Fibroblast of lung (primary cell): Measurements from ENCODE around the gene MAN1A1. TPM values are rescaled to one million over a fixed set of nuclear protein-coding genes. Genes with fewer than 3 reads are reported as not detected.
A peak's percentile ranks its signal among the peaks of the same experiment; 100 is the strongest.

ENCODE experiments used
- DNase-seq, 2 donors: peaks; one replicate each; pipeline versions ENCODE4 v3.0.0 to v3.0.0-alpha.2; 2010; ENCODE audit warnings: low read depth in 2 of 2
- H2AFZ ChIP-seq: 2 replicates; pipeline ENCODE4 v1.5.1; 2012; ENCODE audit warnings: low read length, control low read depth, inconsistent platforms
- H3K27ac ChIP-seq: 2 replicates; pipeline ENCODE4 v1.5.1; 2011; ENCODE audit warnings: low read length, control low read depth; ENCODE audit not compliant: insufficient read depth
- H3K27me3 ChIP-seq: 2 replicates; pipeline ENCODE4 v1.5.1; 2011; ENCODE audit warnings: mild to moderate bottlenecking, low read length; ENCODE audit not compliant: control insufficient read depth, insufficient read depth
- H3K36me3 ChIP-seq: 2 replicates; pipeline ENCODE4 v1.5.1; 2011; ENCODE audit warnings: low read length; ENCODE audit not compliant: control insufficient read depth, insufficient read depth
- H3K4me1 ChIP-seq: 2 replicates; pipeline ENCODE4 v1.5.1; 2011; ENCODE audit warnings: low read length; ENCODE audit not compliant: control insufficient read depth, insufficient read depth; ENCODE audit errors: extremely low read depth
- H3K4me2 ChIP-seq: 2 replicates; pipeline ENCODE4 v1.5.1; 2011; ENCODE audit warnings: low read length, control low read depth; ENCODE audit not compliant: insufficient read depth; ENCODE audit errors: extremely low read depth
- H3K4me3 ChIP-seq, 4 experiments: fragments of 200-600 bp in 1 of 4; sonication (generic) in 1 of 4; replicated peaks in 1 of 4; 2 replicates each; pipeline ENCODE4 v1.5.1; 2011 to 2016; ENCODE audit warnings: low read length in 4 of 4, low read depth in 3 of 4, mild to moderate bottlenecking in 3 of 4, control low read depth in 2 of 4, inconsistent platforms in 1 of 4, mixed read lengths in 1 of 4; ENCODE audit not compliant: insufficient read depth in 1 of 4; ENCODE audit errors: control extremely low read depth in 1 of 4
- H3K79me2 ChIP-seq: 2 replicates; pipeline ENCODE4 v1.5.1; 2012; ENCODE audit warnings: mild to moderate bottlenecking, low read length, inconsistent platforms; ENCODE audit not compliant: control insufficient read depth, insufficient read depth
- H3K9ac ChIP-seq: 2 replicates; pipeline ENCODE4 v1.5.1; 2011; ENCODE audit warnings: mild to moderate bottlenecking, low read length, control low read depth; ENCODE audit not compliant: insufficient read depth
- H3K9me3 ChIP-seq: 2 replicates; pipeline ENCODE4 v1.5.1; 2012; ENCODE audit warnings: low read depth, low read length; ENCODE audit not compliant: control insufficient read depth, insufficient read depth
- H4K20me1 ChIP-seq: 2 replicates; pipeline ENCODE4 v1.5.1; 2011; ENCODE audit warnings: low read length; ENCODE audit not compliant: control insufficient read depth, insufficient read depth; ENCODE audit errors: extremely low read depth
- CTCF ChIP-seq, 2 donors: IDR thresholded peaks in 1 of 2; conservative IDR thresholded peaks in 1 of 2; 1 replicate in 1 of 2; 2 replicates in 1 of 2; pipeline ENCODE4 v1.5.1; 2011 to 2012; ENCODE audit warnings: low read length in 2 of 2, control low read depth in 1 of 2, inconsistent platforms in 1 of 2, low read depth in 1 of 2, mild to moderate bottlenecking in 1 of 2
- EZH2 ChIP-seq: IDR thresholded peaks from 2 replicates; pipeline ENCODE4 v1.5.1; 2012; ENCODE audit warnings: low read length, control low read depth, mild to moderate bottlenecking; ENCODE audit errors: missing control alignments
- polyA plus RNA-seq, 2 donors: library from polyadenylated mRNA; depleted of rRNA in 1 of 2; stranded (reverse) in 1 of 2; unstranded in 1 of 2; fragments of >200 nt; gene quantifications; 2 replicates each; pipeline ENCODE4 v1.2.1, GENCODE V29; 2011 to 2012; ENCODE audit warnings: missing spikeins in 1 of 2
- total RNA-seq: library from RNA; depleted of rRNA; stranded (reverse); fragments of >200 nt; gene quantifications from 2 replicates; pipeline ENCODE4 v1.2.1, GENCODE V29; 2014

MAN1A1 gene
- total and polyA plus RNA-seq, 2 donors (not counting 1 experiment from before 2014, with no cell fraction given) = 39.5 to 120 TPM

GRCh38 chr6:119360262-119360915, 10.8 kb upstream of the MAN1A1 start:
- Histone ChIP-seq H3K4me1 (no peaks in the 10 kb centered on the region), H3K79me2 (no peaks in the 10 kb centered on the region), H3K27me3 (no peaks in the 10 kb centered on the region), H3K4me3 (no peak overlapping the region), H3K4me2 (no peak overlapping the region), H3K27ac (no peak overlapping the region), H3K9ac (no peak overlapping the region), H3K9me3 (no peaks in the 10 kb centered on the region), H3K36me3 (no peaks in the 10 kb centered on the region), H4K20me1 (no peaks in the 10 kb centered on the region), H2AFZ (no peak overlapping the region)
- no peak for DNase-seq
- TF ChIP-seq CTCF (conservative IDR thresholded peaks at IDR 0.05 in 1 of 2, IDR thresholded peaks at IDR 0.05 in 1 of 2; ENCODE audit: low read depth in 1 of 2, low read length in 2 of 2) (no peak), EZH2 (no peak)

GRCh38 chr6:119355890-119356289, 6.3 kb upstream of the MAN1A1 start:
- Histone ChIP-seq H3K27ac (no peak overlapping the region), H3K27me3 (no peaks in the 10 kb centered on the region), H3K9ac (no peak overlapping the region), H3K79me2 (no peaks in the 10 kb centered on the region), H2AFZ (no peak overlapping the region), H3K4me1 (no peaks in the 10 kb centered on the region), H3K36me3 (no peaks in the 10 kb centered on the region), H4K20me1 (no peaks in the 10 kb centered on the region), H3K4me2 (no peak overlapping the region), H3K4me3 (no peak overlapping the region), H3K9me3 (no peaks in the 10 kb centered on the region)
- no peak for DNase-seq
- TF ChIP-seq EZH2 = no peak

GRCh38 chr6:119355157-119355556, 5.6 kb upstream of the MAN1A1 start:
- peak in 1 of 2 donors; percentile 36 for DNase-seq
- Histone ChIP-seq H3K36me3 (no peaks in the 10 kb centered on the region), H4K20me1 (no peaks in the 10 kb centered on the region), H3K9ac (no peak overlapping the region), H3K4me2 (no peak overlapping the region), H2AFZ (no peak overlapping the region), H3K4me3 (no peak overlapping the region), H3K79me2 (no peaks in the 10 kb centered on the region), H3K4me1 (no peaks in the 10 kb centered on the region), H3K27me3 (no peaks in the 10 kb centered on the region), H3K27ac (no peak overlapping the region), H3K9me3 (no peaks in the 10 kb centered on the region)
- TF ChIP-seq CTCF (conservative IDR thresholded peaks at IDR 0.05 in 1 of 2, IDR thresholded peaks at IDR 0.05 in 1 of 2; ENCODE audit: low read depth in 1 of 2, low read length in 2 of 2) (no peak), EZH2 (no peak)
